GM19467 (cell line): ENCODE results near the gene AZIN2.
"Not testable (repeated sequence)": the region's sequence is repeated elsewhere in the genome, so short reads cannot be mapped to it uniquely, and the experiment has no call there.

Source experiments
- ATAC-seq: cut with Tn5 transposase; IDR thresholded peaks from one replicate; pipeline ENCODE4 v1.9.1; 2021; ENCODE audit warnings: mild to moderate bottlenecking, moderate library complexity; ENCODE audit not compliant: unreplicated experiment

The AZIN2 gene

DNA sequence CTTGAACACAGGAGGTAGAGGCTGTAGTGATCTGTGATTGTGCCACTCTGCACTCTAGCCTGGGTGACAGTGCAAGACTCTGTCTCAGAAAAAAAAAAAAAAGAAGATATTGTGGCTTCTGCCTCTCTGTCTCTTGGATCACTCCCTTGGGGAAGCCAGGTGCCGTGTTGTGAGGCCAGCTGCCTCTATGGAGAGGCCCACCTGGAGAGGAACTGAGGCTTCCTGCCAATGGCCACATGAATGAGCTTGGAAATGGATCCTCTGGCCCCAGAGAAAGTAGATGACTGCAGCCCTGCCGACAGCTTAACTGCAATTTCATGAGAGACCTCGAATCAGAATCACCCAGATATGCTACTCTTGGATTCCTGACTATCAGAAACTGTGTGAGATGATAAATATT lies 24.5 kb upstream of the AZIN2 start:
- ATAC-seq, result no peak

GRCh38 chr1:33057095-33057494 lies 23.9 kb upstream of the AZIN2 start:
- no peak for ATAC-seq

GRCh38 chr1:33060579-33061083 lies 20.3 kb upstream of the AZIN2 start:
- ATAC-seq, result no peak

GRCh38 chr1:33061834-33062233 lies 19.1 kb upstream of the AZIN2 start:
- ATAC-seq, result no peak

DNA sequence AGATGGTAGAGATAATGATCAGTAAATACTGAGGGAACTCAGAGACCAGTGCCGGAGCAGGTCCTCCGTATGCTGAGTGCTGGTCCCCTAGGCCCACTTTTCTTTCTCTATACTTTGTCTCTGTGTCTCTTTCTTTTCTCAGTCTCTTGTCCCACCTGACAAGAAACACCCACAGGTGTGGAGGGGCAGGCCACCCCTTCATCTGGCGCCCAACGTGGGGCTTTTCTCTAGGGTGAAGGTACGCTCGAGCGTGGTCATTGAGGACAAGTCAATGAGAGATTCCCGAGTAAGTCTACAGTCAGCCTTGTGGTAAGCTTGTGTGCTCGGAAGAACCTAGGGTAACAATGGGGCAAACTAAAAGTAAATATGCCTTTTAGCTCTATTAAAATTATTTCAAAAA lies 16.7 kb upstream of the AZIN2 start:
- ATAC-seq, result not testable (repeated sequence)

DNA sequence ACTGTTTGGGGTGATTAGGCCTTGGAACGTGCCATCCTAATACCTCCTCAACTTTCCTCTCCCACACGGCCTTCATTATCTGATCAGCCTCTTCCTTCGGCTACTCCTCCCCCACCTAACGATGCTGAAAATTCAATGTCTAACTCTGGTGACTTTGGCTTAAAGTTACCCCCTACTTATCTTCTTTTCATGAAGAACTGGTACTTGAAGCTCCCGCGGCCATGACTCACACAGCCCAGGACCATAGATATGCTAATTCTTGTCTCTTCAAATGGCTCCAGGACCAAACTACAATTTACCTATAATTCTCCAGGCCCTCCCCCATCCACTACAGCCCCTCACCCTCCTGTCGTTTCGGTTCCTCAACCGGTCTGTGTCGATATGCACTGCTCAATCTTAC lies 15.7 kb upstream of the AZIN2 start:
- no peak for ATAC-seq

DNA sequence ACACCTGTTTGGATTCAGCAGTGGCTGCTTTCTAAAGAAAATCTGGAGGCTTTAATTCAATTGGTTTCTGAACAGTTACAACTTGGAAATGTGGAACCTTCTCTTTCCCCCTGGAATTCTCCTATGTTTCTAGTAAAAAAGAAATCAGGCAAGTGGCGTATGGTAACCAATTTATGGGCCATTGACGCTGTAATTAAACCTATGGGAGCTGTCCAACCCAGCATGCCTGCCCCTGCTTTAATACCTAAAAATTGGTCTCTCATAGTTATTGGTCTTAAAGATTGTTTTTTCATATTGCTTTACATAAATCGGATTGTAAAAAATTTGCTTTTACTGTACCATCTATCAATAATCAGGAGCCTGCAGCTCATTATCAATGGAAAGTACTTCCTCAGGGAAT lies 14.5 kb upstream of the AZIN2 start:
- not testable (repeated sequence) for ATAC-seq

DNA sequence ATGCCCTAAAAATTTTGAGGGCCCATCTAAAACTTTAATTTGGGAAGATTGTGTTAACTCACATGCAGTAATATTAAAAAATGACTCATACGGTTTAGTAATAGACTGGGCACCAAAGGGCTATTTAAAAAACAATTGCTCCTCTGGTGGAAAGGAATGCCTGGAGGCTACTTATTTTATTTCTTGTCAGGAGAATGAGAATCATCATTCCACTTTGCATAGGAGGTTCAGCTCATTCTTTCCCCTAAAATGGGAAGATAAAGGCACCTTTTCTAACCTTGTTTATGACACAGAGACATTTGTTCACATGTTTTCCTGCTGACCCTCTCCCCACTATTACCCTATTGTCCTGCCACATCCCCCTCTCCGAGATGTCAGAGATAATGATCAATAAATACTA lies 12.8 kb upstream of the AZIN2 start:
- ATAC-seq, result not testable (repeated sequence)

- no peak for ATAC-seq
Measured at GRCh38 chr1:33070628-33071027, 10.3 kb upstream of the AZIN2 start.

GRCh38 chr1:33072707-33073106 lies 8.2 kb upstream of the AZIN2 start:
- ATAC-seq, result no peak

DNA sequence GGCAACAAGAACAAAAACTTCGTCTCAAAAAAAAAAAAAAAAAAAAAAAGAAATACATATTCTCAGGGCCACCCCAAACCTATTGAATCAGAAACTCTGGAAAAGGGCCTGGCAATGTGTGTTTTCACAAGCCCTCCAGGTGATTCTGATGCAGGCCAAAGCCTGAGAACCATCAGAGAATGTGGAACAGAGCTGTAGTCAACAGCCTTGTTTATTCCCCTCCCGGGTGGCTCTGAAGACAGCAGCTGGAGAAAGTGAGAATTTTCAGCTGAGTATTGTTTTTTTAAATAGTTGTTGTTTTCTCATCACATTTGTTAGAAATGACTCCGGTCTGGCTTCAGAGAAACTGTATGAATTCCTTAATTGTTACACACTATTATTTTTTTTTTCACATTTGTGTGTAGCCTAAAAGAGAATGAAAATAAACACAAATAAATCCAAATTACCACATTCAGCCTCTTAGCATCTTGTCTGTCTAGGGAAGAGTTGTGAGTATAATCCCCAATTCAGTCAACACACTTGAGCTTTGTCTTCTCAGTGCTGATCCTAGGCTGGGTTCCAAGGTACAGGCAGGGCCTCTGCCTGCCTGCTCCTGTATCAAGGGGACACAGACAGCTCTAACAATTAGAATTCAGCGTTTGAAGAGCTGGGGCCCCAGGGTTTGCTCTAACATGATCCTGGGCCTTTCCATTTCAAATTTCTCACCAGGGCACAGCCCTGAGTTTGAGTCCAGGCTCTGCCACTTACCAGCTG lies 6.6 kb upstream of the AZIN2 start:
- no peak for ATAC-seq

DNA sequence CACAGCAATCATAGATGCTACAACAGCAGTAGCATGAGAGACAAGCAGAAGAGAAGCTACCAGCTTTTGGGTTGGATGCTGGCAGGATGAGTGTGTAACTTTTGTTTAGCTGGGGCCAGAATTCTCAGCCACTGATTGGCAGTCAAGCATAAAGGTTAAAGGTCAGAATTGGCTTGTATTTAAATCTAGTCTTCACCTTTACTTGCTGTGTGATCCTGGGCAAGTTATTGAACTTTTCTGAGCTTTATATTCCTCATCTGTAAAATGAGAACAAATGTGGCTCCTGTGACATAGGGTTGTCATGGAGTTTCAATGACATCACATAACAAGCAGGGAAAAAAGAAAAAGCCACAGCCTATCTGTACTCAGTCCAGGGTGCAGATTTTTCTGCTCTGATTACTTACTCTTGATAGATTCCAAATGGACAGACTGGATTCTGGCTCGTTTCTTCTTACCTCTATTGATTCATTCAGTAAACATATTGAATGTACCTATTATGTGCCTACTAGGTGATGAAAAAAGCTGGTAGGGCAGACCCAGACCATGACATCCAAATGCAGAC lies 2.8 kb upstream of the AZIN2 start:
- ATAC-seq, result no peak

- ATAC-seq, result no peak
Measured at GRCh38 chr1:33080373-33080772, 580 bp upstream of the AZIN2 start.

- no peak for ATAC-seq
Measured at GRCh38 chr1:33081554-33082305, 777 bp downstream of the AZIN2 start.

GRCh38 chr1:33082575-33083108 lies 1.7 kb downstream of the AZIN2 start:
- no peak for ATAC-seq

DNA sequence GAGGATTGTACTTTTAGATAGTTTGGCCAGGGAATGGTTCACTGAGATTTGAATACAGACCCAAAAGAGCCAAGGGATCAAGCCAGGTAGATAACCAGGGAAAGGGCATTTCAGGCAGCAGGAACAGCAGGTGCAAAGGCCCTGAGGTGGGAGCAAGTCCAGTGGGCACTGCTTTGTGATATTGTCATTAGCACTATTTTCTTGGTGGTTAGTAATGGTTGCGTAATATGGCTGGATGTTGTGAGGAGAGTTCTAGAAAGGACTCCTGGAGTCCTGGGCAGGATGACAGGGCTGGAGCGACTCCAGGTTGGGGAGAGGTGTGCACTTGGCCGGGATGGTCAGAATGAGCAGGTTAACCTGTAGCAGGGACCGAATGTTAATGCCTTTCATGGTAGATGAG lies 4.4 kb downstream of the AZIN2 start:
- ATAC-seq, result no peak

DNA sequence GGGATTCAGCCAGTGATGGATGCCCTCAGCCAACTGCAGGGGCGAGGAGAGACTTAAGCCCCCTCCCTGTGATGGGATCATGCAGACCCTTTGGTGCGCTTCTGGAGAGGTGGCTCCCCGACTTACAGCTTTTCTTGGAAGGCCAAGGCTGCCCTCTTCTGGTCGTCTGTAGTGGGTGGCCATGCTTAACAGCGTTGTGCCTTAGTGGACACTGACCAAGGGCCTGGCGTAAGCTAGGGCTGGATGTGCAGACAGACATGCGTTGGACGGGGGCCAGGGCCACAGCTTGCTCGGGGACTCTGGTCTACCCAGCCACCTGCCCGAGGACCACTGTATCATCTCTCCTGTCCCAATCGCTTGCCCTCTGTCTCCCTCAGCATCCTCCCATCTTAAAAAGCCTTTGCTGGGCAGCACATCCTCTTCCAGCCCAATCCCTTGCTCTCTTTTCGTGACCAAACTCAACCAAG lies 5.5 kb downstream of the AZIN2 start:
- ATAC-seq, result no peak

- ATAC-seq, result no peak
Measured at GRCh38 chr1:33087677-33088076, 6.7 kb downstream of the AZIN2 start.

DNA sequence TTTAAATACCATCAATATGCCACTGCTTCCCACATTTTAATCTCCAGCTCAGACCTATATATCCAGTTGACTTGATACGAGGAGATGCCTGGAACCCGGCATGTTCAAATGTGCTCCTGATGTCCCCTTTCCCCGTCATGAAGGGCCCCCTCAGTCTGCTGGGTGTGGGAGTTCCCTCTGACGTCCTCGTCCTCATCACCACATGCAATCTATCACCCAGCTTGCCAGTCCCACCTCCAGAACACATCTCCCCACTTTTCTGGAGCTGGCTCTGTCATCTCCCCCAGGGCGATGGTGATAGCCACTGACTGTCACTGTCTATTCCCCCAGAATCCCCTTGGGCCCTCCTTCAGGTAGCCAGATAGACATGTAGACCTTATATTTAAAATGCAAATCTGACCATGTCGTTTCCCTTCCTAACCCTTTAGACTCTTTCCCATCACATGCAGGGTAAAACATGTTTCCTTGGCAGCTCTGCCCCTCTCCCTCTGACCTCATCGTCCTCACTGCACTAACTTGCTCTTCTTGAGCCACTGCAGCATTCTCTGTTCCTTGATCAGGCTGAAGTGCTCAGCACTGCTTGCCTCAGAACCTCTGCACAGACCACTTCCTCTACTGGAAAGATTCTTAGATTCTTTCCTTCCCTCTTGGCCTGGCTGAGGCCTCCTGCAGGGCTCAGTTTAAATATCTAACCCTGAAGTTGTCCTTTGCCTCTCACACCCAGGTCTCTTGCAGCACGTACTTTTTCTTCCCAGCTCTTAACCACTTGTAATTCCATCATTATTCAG lies 7.4 kb downstream of the AZIN2 start:
- ATAC-seq, result no peak

DNA sequence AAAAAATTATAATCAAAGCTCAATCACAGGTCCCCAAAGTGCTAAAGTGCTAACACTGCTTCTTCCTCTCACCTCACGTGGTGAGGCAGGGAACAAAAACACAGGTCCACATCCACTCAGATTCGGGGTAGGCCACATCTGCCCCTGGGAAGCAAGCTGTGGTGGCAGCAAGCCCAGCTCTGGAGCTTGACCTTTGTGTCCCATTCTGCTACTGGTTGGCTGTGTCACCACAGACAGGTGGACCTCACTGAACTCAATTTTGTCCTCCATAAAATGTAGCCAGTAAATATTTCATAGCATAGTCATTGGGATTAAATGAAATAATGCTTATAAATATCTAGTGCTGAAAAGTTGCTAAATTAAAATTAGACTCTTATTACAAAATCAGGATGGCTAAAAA lies 8.5 kb downstream of the AZIN2 start:
- no peak for ATAC-seq

DNA sequence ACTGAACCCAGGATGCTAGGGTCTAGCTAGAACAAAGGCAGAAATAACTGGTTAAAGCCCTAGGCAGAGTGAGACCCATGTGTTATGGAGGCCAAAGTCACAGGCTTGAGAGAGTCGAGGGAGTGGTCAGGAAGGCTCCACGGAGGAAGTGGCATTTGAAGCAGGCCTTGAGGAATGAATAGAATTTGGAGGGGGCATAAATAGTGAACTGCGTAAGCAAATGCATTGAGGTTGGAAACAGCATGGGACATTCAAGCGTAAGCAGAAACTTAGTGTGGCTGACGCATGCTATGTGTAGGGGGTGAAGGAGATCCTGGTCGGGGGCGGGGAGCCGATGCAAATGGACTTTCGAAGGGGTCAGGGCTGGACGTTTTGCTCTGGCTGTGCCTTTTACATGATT lies 11.5 kb downstream of the AZIN2 start:
- no peak for ATAC-seq
